GM12878 (cell line): ENCODE measurements around the gene C18orf54.

Experiments
- BHLHE40 ChIP-seq, 2 experiments: fragments of 450-650 bp in 1 of 2; IDR thresholded peaks; 2 replicates each; pipeline ENCODE4 v1.6.1; 2011 to 2017; ENCODE audit warnings: low read depth in 2 of 2, borderline replicate concordance in 1 of 2, improper control_type of control experiment in 1 of 2, low read length in 1 of 2, mild to moderate bottlenecking in 1 of 2
- BRCA1 ChIP-seq: IDR thresholded peaks from 2 replicates; pipeline ENCODE4 v1.6.1; 2011; ENCODE audit warnings: low read depth, low read length, improper control_type of control experiment
- CTCF ChIP-seq, 3 experiments: IDR thresholded peaks in 2 of 3; conservative IDR thresholded peaks in 1 of 3; 2 replicates each; pipeline ENCODE4 v1.5.1; 2011; ENCODE audit warnings: low read depth in 3 of 3, low read length in 3 of 3, mild to moderate bottlenecking in 3 of 3, control low read depth in 2 of 3, moderate library complexity in 2 of 3, inconsistent platforms in 1 of 3, mixed read lengths in 1 of 3; ENCODE audit not compliant: control insufficient read depth in 2 of 3, insufficient read depth in 1 of 3; ENCODE audit errors: extremely low read depth in 1 of 3
- E2F4 ChIP-seq: IDR thresholded peaks from 2 replicates; pipeline ENCODE4 v1.6.1; 2012; ENCODE audit warnings: low read depth, low read length, improper control_type of control experiment
- EZH2 ChIP-seq: IDR thresholded peaks from 2 replicates; pipeline ENCODE4 v1.6.1; 2012; ENCODE audit warnings: low read depth, mild to moderate bottlenecking, control low read depth, inconsistent platforms, low read length, borderline replicate concordance; ENCODE audit not compliant: control insufficient read depth
- FOXK2 ChIP-seq: fragments of 450-650 bp; IDR thresholded peaks from 2 replicates; pipeline ENCODE4 v1.6.1; 2017; ENCODE audit warnings: mild to moderate bottlenecking, moderate library complexity
- GATAD2B ChIP-seq: fragments of 450-650 bp; conservative IDR thresholded peaks from 2 replicates; pipeline ENCODE4 v1.6.1; 2017; ENCODE audit warnings: low read depth, mild to moderate bottlenecking, moderate library complexity
- HCFC1 ChIP-seq: fragments of 150-350 bp; IDR thresholded peaks from 2 replicates; pipeline ENCODE4 v1.6.1; 2014; ENCODE audit warnings: low read length
- MAX ChIP-seq: IDR thresholded peaks from 2 replicates; pipeline ENCODE4 v1.6.1; 2012; ENCODE audit warnings: low read depth, low read length, improper control_type of control experiment
- POLR2A ChIP-seq: IDR thresholded peaks from 2 replicates; pipeline ENCODE4 v1.6.1; 2011; ENCODE audit warnings: low read depth, mild to moderate bottlenecking, low read length
- SIN3A ChIP-seq: IDR thresholded peaks from 2 replicates; pipeline ENCODE4 v1.6.1; 2012; ENCODE audit warnings: low read depth, low read length, improper control_type of control experiment
- ZNF622 ChIP-seq: fragments of 450-650 bp; IDR thresholded peaks from 2 replicates; pipeline ENCODE4 v1.6.1; 2017; ENCODE audit warnings: mild to moderate bottlenecking, inconsistent platforms

GRCh38 chr18:54381640-54382039, 23.9 kb downstream of the C18orf54 start:
- no peak for TF ChIP-seq BRCA1
- no peak for TF ChIP-seq CTCF (IDR thresholded peaks at IDR 0.05 in 2 of 3, conservative IDR thresholded peaks at IDR 0.05 in 1 of 3; ENCODE audit: control insufficient read depth in 2 of 3, extremely low read depth in 1 of 3, insufficient read depth in 1 of 3, low read depth in 3 of 3, low read length in 3 of 3)
- TF ChIP-seq E2F4, result no peak
- TF ChIP-seq FOXK2, result no peak
- no peak for TF ChIP-seq ZNF622
- no peak for TF ChIP-seq MAX
- no peak for TF ChIP-seq SIN3A
- TF ChIP-seq POLR2A, result no peak
- TF ChIP-seq BHLHE40 (IDR thresholded peaks at IDR 0.05; ENCODE audit: borderline replicate concordance in 1 of 2, low read depth in 2 of 2, low read length in 1 of 2), result no peak
- TF ChIP-seq EZH2, result no peak
- TF ChIP-seq GATAD2B, result no peak
- TF ChIP-seq HCFC1, result no peak
